GM21423 (cell line): ENCODE results near the gene IQCC.
"Not testable (repeated sequence)": the region's sequence is repeated elsewhere in the genome, so short reads cannot be mapped to it uniquely, and the experiment has no call there.

Experiments
- ATAC-seq: cut with Tn5 transposase; IDR thresholded peaks from one replicate; pipeline ENCODE4 v1.9.1; 2021; ENCODE audit warnings: mild to moderate bottlenecking, moderate library complexity; ENCODE audit not compliant: unreplicated experiment

Gene IQCC

GRCh38 chr1:32205401-32206370 lies at the start of gene IQCC:
Gene IQCC (plus strand): TSS chr1:32205671. CDS start chr1:32205682, 11 bp downstream.
- peak; percentile 43 for ATAC-seq

- no peak for ATAC-seq
Measured at GRCh38 chr1:32159189-32159588, 46.3 kb upstream of the IQCC start.

GRCh38 chr1:32163405-32163804 lies 42.1 kb upstream of the IQCC start:
- no peak for ATAC-seq

GRCh38 chr1:32165633-32166032 lies 39.8 kb upstream of the IQCC start:
- not testable (repeated sequence) for ATAC-seq

GRCh38 chr1:32170991-32171390 lies 34.5 kb upstream of the IQCC start:
- ATAC-seq, result no peak

- ATAC-seq, result no peak
Measured at GRCh38 chr1:32172621-32173245, 32.7 kb upstream of the IQCC start.

GRCh38 chr1:32178380-32179192 lies 26.9 kb upstream of the IQCC start:
- no peak for ATAC-seq

- ATAC-seq, result no peak
Measured at GRCh38 chr1:32179193-32179442, 26.4 kb upstream of the IQCC start.

GRCh38 chr1:32179443-32180185 lies 25.9 kb upstream of the IQCC start, which contains the start of gene TXLNA:
Gene TXLNA (plus strand): TSS chr1:32179675. CDS start chr1:32180346, 671 bp downstream.
- peak; percentile 84 for ATAC-seq

- ATAC-seq, result peak; percentile 5
Measured at GRCh38 chr1:32180186-32181060, 25.0 kb upstream of the IQCC start.

- no peak for ATAC-seq
Measured at GRCh38 chr1:32181065-32181464, 24.4 kb upstream of the IQCC start.

- ATAC-seq, result no peak
Measured at GRCh38 chr1:32181563-32181962, 23.9 kb upstream of the IQCC start.

GRCh38 chr1:32182060-32182459 lies 23.4 kb upstream of the IQCC start:
- no peak for ATAC-seq

GRCh38 chr1:32184650-32185049 lies 20.8 kb upstream of the IQCC start:
- ATAC-seq, result no peak

GRCh38 chr1:32186077-32186476 lies 19.4 kb upstream of the IQCC start:
- ATAC-seq, result no peak

- no peak for ATAC-seq
Measured at GRCh38 chr1:32186491-32186890, 19.0 kb upstream of the IQCC start.

GRCh38 chr1:32187850-32188249 lies 17.6 kb upstream of the IQCC start:
- no peak for ATAC-seq

GRCh38 chr1:32192220-32192948 lies 13.1 kb upstream of the IQCC start:
- ATAC-seq, result no peak

GRCh38 chr1:32194984-32195383 lies 10.5 kb upstream of the IQCC start:
- no peak for ATAC-seq
